Thyroid gland (tissue), 4 donors: ENCODE results near the gene TMX4.

ENCODE experiments used
- CTCF ChIP-seq, 6 experiments: fragments of 200-600 bp in 3 of 6; fragments of 450-650 bp in 3 of 6; sonication (generic) in 3 of 6; IDR thresholded peaks; one replicate each; pipeline ENCODE4 v1.5.1; 2016 to 2019; ENCODE audit warnings: antibody characterized with exemption in 6 of 6, mild to moderate bottlenecking in 2 of 6, inconsistent platforms in 1 of 6, moderate library complexity in 1 of 6
- POLR2A ChIP-seq, 2 donors: fragments of 450-650 bp; IDR thresholded peaks; one replicate each; pipeline ENCODE4 v1.6.1; 2017; ENCODE audit warnings: antibody characterized with exemption in 2 of 2, mild to moderate bottlenecking in 2 of 2, moderate library complexity in 1 of 2

DNA sequence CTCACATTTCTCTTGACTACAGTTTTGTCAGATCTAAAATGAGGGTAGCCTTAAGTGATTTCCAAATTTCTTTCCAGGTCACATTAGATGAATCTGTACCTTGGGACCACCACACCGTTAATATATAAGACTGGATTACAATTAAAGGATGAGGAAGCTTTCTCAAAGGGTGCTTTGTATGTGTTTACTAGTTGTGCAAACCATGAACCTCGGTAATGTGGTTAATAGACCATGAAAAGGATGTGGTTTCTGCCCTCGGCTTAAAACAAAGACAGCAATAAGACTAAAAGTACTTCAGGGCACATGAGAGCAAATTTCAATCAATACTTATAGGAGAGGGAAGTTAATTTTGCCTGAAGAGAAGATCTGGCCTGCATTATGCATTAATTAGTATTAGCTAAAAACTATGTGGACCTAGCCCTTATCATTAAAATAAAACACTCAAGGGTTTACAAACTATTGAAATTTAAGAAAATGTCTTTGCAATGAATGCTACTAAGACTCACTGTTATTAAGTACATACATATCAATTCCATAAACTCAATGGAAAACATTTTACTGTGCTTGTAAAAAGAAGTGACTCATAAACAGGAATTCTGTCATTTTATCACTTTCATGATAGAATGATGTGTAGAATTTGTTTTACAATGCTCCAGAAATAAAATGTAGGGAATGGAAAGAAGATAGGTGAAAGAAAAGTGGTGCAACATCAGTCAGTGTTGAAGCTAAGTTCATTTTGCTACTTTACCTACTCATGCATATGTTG is 936 bp upstream of the TMX4 start:
- TF ChIP-seq CTCF (IDR thresholded peaks at IDR 0.05): no peak
- no peak for TF ChIP-seq POLR2A (IDR thresholded peaks at IDR 0.05)
